HG02938 (cell line): ENCODE measurements around the gene AUH.

Source experiments
- ATAC-seq: cut with Tn5 transposase; IDR thresholded peaks from one replicate; pipeline ENCODE4 v1.9.1; 2021; ENCODE audit warnings: mild to moderate bottlenecking, moderate library complexity; ENCODE audit not compliant: unreplicated experiment

Gene AUH

DNA sequence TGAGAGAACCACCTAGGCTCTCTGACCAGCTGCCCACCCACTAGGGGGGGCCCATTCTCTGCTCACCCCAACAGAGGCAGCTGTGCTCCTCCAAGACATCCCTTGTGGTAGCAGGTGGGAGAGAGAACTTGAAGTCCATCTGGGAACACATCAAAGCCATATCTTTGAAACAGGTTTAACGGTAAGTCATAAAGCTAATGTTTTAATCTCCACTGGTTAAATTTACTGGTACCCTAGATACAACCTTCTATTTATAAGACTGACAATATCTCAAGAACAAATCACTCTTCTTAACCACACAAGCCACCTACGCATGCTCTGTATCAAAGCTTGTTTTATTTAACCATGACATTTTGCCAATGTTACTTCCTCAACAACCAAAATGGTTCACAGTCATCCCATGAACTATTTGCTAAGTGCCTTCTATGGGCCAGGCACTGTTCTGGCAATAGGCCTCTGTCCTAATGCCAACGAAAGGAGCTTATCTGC is 20.4 kb downstream of the AUH start:
- no peak for ATAC-seq

DNA sequence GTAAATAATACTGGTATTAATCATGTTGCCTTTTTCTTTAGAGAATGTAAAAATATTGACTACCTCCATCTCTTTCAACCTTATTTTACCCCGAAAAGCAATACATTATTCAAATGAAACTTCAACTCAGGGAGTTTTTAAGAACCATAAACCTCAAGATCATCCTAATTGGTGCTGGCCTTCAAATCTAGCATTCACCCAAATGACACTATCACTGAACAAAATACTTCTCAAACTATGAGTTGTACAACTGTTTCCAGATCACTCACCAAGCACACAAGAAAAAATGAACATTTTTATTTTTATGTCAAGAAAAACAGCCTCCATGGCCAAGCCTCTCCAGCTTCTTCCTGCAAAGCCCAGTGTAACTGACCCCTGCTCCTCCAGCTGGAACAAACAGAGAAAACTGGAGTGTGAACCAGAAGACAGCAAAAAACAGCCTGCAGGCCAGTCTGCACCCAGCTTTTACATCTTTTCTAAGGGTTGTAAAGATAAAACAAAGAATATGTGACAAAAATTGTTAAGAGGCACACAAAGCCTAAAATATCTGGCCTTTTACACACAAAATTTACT is 21.2 kb downstream of the AUH start:
- no peak for ATAC-seq

GRCh38 chr9:91338681-91339080 is 23.0 kb downstream of the AUH start:
- ATAC-seq: no peak

GRCh38 chr9:91336786-91337185 is 24.9 kb downstream of the AUH start:
- no peak for ATAC-seq

- ATAC-seq: no peak
Observed at GRCh38 chr9:91334053-91334452, 27.7 kb downstream of the AUH start.

- no peak for ATAC-seq
Observed at GRCh38 chr9:91333551-91333950, 28.2 kb downstream of the AUH start.

GRCh38 chr9:91332546-91333231 is 29.0 kb downstream of the AUH start:
- ATAC-seq: no peak

DNA sequence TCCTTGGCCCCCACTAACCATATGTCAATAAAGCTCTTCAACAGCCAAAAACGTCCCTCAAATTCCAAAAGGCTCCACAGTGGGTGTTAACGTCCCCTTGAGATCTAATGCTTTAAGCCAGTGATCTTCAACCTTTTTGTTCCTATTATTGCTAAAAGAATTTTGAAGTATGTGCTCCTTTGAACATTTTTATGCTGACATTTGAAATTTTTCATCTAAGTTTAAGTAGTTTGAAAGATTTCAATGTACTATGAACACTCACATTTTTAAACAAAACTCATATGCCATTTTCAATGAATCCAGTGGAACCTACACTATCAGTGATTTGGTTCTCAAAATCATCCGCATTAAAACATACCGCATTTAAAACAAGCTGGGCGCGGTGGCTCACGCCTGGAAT is 29.9 kb downstream of the AUH start:
- no peak for ATAC-seq

GRCh38 chr9:91328186-91328585 is 33.5 kb downstream of the AUH start:
- no peak for ATAC-seq

GRCh38 chr9:91321691-91322090 is 40.0 kb downstream of the AUH start:
- ATAC-seq: no peak

DNA sequence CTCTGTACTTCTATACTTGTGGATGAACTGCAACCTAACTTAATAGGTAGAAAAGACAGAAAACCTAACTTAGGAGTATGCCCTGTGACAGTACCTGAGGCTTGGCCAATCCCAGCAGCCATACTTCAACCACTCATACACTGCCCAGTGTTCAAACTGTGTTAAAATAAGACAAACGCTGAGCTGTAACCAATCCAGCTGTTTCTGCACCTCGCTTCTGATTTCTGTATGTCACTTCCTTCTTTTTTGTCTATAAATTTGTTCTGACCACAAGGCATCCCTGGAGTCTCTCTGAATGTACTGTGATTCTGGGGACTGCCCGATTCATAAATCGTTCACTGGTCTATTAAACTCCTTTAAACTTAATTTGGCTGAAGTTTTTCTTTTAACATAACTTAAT is 41.4 kb downstream of the AUH start:
- ATAC-seq: no peak

DNA sequence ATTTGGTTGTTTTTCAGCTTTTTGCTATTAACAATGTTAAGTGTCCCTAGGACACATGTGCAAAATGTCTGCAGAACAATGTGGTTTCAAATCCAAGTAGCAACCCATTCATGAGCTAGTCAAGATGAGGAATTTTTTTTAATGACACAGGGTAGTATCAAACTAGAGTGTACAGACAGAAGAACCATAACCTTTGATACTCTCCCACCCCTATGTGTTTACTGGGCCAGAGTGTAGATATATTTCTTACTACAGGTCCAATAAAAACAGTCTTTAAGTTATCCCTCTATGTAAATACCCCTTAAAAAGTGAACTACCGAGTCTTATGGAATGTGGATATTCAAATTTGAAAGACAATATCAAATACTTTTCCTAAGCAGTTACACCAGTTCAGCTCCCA is 45.6 kb downstream of the AUH start:
- ATAC-seq: no peak

GRCh38 chr9:91315191-91315590 is 46.5 kb downstream of the AUH start:
- no peak for ATAC-seq

- ATAC-seq: no peak
Observed at GRCh38 chr9:91312717-91313325, 48.9 kb downstream of the AUH start.

DNA sequence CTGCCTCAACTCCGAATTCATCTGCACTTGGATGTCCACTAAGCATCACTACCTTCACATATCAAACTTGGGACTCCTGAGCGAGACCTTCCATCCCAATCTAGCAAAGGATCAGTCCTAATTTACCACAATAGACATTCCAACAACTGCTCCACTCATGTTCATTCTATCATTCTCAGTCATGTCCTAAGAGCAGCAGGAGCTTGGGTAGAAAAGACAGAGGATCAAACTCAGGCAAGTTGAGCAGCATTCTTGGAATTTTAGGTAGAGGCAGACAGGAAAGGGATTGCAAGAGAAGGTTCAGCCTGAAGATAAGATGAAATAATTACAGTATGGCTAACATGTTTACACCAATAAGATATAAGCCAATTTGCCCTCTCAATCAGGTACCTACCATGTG is 51.7 kb downstream of the AUH start:
- ATAC-seq: no peak

DNA sequence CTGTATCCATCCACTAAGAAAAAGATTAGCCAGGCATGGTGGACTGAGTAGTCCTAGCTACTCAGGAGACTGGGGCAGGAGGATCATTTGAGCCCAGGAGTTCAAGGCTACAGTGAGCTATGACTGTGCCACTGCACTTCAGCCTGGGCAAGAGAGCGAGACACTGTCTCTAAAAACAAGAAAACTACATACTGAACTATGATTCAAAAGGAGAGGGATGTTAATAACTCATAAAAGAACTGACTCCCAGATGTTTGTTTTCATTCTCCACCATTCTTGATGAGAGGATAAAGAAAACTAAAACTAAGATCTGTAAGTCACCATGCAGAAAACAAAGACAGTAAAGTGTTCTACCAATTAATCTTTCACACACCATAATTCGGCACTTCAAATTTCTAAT is 53.5 kb downstream of the AUH start:
- ATAC-seq: no peak

DNA sequence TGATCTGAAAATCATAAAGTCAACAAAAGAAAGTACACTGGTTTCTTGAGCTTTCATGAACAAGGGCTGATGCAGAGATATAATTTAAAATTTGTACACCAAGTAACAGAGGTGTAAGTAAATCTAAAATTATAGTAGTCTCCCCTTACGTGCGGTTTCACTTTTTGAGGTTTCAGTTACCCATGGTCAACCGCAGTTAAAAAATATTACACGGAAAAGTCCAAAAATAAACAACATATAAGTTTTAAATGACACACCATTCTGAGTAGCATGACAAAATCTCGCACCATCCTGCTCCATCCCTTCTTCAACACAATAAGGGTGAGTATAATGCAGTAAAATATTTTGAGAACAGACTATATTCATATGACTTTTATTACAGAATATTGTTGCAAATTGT is 54.4 kb downstream of the AUH start:
- ATAC-seq: no peak

DNA sequence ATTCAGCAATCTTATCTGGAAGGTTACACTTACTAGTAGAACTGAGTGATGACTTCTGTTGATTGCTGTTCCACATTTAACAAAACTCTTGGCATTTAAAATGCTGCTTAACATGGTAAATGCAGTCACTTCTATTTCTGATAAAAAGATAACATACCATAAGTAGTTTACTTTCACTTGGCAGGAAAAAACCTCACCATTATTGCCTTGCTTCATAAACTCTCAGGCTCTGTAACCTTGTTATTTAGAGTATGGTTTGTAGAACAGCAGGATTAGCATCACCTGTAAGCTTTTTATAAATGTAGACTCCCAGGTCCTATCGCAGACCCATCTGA is 55.5 kb downstream of the AUH start:
- no peak for ATAC-seq

DNA sequence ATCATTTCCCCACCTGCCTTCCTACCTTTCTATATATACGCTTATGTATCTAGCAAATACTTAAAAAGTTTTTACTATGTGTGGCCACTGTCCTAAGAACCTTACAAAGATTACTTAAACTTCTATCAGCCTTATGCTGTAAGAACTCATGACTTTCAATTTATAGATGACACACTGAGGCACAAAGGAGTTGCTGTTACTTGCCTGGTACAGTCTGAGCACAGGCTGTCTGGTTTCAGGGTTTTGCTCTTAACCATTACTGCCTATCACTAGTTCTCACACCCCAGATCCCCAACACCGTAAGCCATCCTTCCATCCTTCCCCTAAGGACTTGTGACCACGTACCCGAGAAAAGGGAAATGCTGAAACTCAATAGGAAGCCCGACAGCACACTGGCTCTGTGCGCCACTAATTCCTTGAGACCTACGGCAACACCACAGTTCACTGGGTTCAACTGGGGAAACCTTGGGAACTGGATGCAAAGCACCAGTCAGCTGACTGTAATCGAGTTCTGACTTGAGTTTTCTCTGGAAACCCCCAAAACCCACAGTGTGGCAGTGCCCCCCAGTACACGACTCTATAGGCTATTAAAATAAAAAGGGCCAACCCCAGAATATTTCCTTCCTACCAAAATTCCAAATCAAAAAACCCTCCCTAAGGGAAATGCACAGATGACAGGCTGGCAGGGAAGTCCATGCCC is 56.0 kb downstream of the AUH start:
- ATAC-seq: no peak

DNA sequence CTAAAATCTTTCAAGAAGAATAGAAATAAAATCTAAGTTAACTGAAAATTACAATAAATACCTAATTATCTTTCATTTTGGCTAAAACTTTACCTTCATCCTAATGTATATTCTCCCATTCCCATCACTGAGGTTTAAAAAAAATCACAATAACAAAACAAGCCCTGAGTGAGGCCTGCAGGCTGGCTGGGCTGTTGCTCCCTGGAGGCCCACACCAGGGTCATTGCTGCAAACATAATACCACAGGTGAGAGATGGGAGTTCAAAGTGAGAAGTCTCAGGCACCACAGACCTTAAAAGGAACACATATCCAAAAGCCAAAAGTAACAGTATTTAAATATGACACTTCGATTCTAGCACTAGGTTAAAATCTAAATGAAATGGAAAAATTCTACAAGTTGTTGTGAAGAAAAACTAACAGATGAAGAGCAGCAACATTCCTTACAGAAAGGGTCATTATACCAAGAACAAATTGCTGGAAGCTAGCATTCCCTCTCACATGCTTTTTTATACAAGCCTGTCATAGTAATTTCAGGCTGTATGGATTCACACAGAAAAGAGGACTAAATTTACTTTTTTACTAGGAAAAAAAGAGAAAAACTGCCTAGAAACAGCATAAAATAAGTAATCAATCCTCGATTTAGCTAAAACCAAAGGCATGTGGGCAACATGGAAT is 57.8 kb downstream of the AUH start:
- ATAC-seq: no peak

DNA sequence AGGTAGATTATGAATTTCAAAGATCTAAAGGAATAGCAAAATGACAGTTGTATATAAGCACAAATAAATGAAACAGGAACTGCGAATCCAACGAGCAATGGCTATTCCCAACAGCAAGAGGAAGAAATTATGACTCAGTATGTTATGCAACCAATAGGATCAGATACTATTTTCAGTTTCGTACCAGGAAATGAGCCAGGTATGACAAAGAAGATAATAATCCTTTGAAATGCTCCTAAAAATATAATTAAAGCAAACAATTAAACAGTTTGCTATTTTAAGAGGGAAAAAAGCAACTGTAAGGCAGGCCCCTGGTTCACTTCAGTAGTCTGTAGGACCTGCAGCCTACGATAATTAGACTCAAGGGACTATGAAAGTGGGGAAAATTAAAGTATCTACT is 58.9 kb downstream of the AUH start:
- no peak for ATAC-seq
